ENCODE results near the gene PFDN6.

PFDN6 gene

GRCh38 chr6:33318426-33319073 lies 29.1 kb downstream of the PFDN6 start:
- no peak for DNase-seq

DNA sequence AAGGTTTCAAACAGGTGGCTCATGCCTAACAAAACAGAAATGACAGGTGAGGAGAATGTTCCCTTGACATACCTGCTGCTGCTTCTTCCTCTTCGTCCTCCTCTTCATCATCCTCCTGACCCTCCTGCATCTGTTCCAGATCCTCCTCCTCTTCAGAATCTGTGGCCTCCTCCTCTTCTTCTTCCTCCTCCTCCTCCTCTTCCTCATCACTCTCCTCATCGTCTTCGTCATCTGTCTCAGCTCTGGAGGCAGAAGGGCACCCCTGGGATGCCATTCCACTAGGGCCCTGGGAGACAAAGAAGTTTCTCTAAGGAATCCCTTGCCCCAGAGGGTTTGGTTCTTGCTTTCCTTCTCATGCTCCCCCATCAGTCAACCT lies 30.5 kb downstream of the PFDN6 start:
- DNase-seq: no peak

DNA sequence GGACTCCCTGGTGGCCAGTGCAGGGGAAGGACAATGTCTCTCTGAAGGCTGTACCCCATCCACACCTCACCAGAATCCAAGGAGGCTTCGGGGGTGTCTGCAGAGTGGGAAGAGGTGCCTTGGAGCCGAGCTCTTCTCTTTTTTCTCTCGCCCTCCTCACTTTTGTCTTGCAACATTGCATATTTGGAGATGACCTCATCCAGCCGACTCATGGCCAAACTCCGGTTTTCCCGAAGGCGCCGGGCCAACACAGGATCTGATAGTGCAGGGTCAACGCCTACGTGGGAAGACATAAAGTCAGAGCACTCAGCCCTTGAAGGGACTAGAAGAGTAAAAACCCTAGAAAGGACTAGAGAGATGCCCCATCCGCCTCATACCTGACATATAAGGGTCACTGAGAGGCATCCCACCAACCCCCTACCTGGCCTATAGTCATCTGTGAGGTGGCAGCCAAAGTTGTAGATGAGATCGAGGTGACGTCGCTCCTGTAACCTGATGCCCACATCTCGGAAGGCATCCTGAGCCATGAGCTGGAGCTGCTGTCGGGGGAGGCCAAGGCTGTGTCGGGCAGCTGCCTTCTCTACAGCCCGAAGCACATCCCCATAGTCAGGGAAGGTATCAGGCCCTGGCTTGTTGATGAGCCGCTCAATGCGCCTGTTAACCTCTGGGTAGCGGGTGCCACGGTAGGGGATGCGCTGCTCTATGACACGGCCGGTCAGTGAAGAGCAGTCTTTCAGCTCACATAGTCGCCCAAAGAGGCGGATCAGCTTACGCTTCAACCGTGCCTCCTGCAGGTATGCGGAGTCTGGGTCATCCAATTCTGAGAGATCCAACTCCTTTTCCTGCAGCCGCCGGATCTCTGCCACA lies 31.1 kb downstream of the PFDN6 start:
- DNase-seq: no peak

DNA sequence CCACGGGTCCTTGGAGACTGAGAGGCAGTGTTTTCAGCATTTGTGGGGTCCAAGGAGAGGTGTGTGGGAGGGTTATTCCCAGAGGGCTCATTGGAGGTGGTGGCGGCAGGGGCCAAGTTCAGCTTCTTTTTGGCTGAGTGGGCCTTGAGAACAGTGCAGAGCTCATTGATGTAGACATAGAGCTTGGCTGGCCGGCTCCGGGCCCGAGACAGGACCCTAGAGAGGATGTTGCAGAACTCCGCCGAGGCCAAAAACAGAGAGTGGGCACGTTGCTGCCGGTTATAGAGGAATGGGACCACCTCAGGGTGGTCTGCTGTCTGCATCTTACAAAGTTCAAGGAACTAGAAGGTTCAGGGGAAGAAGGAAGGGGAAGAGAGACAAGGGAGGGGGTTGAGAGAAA lies 31.8 kb downstream of the PFDN6 start:
- DNase-seq: no peak

DNA sequence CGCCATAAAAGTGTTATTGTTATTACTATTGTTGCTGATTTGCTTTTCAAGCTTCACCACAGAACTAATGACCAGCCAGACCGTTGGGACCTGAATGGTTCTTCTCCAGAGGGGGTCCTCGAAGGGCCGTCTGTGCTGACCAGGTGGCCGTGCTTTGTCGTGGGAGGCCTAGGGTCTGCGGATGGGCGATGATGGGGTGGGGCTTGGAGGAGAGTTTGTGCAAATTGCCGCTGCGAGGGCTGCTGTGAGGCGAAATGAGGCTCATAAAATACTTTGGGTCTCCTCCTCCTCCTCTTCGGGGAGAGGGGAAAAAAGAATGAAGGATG lies 34.2 kb downstream of the PFDN6 start:
- DNase-seq: peak; percentile 53

- DNase-seq: no peak
Observed at GRCh38 chr6:33324125-33324524, 34.7 kb downstream of the PFDN6 start.

DNA sequence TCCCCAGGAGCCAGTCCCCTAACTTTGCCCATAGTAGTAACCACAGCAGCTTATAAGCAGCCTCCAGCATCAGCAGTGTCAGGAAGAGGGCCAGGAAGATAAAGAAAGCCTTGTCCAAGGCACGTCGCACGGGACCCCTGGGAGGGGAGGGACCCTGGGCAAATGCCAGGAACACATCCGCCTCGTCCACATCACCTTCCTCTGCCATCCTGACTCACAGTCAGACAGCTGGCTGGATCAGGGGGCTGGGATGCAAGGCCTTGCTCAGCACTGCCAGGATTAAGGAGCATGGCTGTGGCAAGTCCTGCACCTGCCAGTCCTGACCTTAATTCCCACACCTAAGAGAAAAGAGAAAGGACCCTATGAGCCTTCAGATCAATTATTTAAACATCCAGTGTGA lies 39.7 kb downstream of the PFDN6 start:
- DNase-seq: no peak

GRCh38 chr6:33330736-33331135 lies 41.3 kb downstream of the PFDN6 start:
- no peak for DNase-seq

DNA sequence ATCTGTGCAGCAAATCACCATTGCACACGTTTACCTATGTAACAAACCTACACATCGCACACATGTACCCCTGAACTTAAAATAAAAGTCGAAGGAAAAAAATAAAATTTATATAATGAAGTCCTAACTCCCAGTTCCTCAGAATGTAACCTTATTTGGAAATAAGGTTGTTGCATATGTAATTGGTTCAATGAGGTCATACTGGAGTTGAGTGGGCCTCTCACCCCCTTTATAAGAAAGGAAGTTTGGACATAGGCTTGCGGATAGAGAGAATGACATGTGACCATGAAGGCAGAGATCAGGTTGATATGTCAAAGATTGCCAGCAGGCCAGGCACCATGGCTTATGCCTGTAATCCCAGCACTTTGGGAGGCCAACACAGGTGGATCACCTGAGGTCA lies 44.3 kb downstream of the PFDN6 start:
- no peak for DNase-seq

DNA sequence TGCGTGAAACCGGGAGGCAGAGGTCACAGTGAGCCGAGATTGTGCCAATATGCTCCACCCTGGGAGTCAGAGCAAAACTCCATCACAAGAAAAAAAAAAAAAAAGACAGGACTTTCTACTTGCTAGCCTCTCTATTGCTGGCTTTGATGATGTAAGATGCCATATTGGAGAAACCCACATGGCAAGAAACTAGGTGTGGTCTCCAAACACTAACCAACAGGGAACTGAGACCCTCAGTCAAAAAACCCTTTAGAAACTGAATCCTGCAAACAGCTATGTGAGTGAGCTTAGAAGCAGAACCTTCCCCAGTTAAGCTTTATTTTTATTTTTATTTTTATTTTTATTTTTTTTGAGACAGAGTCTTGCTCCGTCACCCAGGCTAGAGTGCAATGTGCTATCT lies 46.5 kb downstream of the PFDN6 start:
- DNase-seq: no peak

GRCh38 chr6:33336495-33336894 lies 47.1 kb downstream of the PFDN6 start:
- DNase-seq: no peak

DNA sequence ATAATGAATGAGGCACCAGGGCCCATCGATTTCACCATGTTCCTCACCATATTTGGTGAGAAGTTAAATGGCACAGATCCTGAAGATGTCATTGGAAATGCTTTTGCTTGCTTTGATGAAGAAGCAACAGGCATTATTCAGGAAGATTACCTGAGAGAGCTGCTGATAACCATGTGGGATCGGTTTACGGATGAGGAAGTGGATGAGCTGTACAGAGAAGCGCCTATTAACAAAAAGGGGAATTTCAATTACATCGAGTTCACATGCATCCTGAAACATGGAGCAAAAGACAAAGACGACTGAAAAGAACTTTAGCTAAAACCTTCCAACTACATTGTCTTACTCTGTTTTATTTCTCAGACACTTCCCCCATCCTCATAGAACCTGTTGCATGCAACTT lies 49.8 kb downstream of the PFDN6 start:
- DNase-seq: no peak

Measured in NCI-H345 (cell line).